Ascending aorta (tissue), 2 donors: ENCODE results near the gene CLDN19. TPM values are rescaled to one million over a fixed set of nuclear protein-coding genes. Genes with fewer than 3 reads are reported as not detected.

Experiments used
- DNase-seq, 2 donors: peaks; one replicate each; pipeline ENCODE4 v3.0.0-alpha.2; 2019; ENCODE audit warnings: low spot score in 2 of 2
- H3K27ac ChIP-seq, 2 donors: fragments of 200-600 bp; sonication (generic); one replicate each; pipeline ENCODE4 v1.5.1; 2016 to 2017; ENCODE audit warnings: mild to moderate bottlenecking in 1 of 2
- H3K27me3 ChIP-seq: fragments of 200-600 bp; sonication (generic); one replicate; pipeline ENCODE4 v1.5.1; 2017
- H3K36me3 ChIP-seq, 2 donors: fragments of 200-600 bp; sonication (generic); one replicate each; pipeline ENCODE4 v1.5.1; 2016
- H3K4me1 ChIP-seq, 2 donors: fragments of 200-600 bp; sonication (generic); one replicate each; pipeline ENCODE4 v1.5.1; 2016 to 2017; ENCODE audit warnings: mild to moderate bottlenecking in 1 of 2
- H3K4me3 ChIP-seq, 2 donors: fragments of 200-600 bp; sonication (generic); one replicate each; pipeline ENCODE4 v1.5.1; 2016 to 2017; ENCODE audit warnings: mild to moderate bottlenecking in 1 of 2
- H3K9me3 ChIP-seq, 2 donors: fragments of 200-600 bp; sonication (generic); one replicate each; pipeline ENCODE4 v1.5.1; 2016
- intact Hi-C: fragments of 100-400 bp; cut with DNase I; formaldehyde crosslinking; loops from one replicate; pipeline ENCODE4 v1.15.1; 2023
- total RNA-seq: library from RNA; depleted of rRNA; stranded (reverse); fragments of >200 nt; gene quantifications from one replicate; pipeline ENCODE4 v1.1.0, GENCODE V29; 2016
- TF ChIP-seq, protein P1 (sequence below), 3 experiments: fragments of 200-600 bp in 2 of 3; fragments of 450-650 bp in 1 of 3; sonication (generic) in 2 of 3; IDR thresholded peaks; one replicate each; pipeline ENCODE4 v1.5.1; 2016 to 2019; ENCODE audit warnings: antibody characterized with exemption in 3 of 3, mild to moderate bottlenecking in 1 of 3, moderate library complexity in 1 of 3

The CLDN19 gene
- total RNA-seq, 1 donor from 2014 or later: not detected

DNA sequence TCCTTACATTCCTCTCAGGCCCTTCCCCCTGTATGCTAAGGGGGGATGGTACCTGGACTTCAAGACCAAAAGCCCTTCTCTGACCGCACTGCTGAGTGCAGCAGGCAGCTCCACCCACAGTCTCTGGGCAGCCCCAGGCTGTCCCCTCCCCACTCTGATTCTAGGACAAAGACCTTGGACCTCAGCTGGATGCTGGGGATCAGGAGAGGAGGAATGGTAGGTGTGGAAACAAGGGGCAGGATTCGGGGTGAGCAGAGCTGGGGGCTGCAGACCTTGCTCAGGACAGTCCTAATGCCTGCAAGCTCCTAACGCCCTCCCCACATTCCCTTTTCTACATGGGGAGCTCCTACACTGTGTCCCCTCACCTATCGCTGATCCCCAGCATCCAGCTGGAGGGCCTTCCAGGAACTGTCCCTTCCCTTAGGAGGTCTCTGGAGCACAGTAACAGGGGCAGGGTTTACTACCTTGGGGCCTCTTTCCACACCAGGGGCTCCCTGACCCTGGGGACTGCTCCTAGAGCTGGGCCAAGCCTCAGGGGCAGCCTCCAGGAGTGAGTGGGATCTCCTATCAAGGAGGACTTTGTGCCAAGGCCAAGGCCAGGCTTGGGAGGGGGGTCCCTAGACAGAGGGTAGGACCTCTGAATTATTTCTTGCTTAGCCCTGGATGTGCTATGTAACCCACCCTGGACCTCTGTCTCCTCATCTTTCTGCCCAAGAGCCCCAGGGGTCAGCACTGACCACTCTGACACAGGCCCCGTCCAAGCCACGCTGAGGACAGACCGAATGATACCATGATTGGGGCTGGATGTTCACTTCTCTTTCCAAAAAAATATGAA lies 5.6 kb downstream of the CLDN19 start:
- intact Hi-C loops: no loop called here
- no peak overlapping the region for H3K27ac ChIP-seq
- H3K36me3 ChIP-seq: no peaks in the 10 kb centered on the region
- TF ChIP-seq, protein P1, sequence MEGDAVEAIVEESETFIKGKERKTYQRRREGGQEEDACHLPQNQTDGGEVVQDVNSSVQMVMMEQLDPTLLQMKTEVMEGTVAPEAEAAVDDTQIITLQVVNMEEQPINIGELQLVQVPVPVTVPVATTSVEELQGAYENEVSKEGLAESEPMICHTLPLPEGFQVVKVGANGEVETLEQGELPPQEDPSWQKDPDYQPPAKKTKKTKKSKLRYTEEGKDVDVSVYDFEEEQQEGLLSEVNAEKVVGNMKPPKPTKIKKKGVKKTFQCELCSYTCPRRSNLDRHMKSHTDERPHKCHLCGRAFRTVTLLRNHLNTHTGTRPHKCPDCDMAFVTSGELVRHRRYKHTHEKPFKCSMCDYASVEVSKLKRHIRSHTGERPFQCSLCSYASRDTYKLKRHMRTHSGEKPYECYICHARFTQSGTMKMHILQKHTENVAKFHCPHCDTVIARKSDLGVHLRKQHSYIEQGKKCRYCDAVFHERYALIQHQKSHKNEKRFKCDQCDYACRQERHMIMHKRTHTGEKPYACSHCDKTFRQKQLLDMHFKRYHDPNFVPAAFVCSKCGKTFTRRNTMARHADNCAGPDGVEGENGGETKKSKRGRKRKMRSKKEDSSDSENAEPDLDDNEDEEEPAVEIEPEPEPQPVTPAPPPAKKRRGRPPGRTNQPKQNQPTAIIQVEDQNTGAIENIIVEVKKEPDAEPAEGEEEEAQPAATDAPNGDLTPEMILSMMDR (IDR thresholded peaks at IDR 0.05): no peak
- no peak for DNase-seq
- H3K4me1 ChIP-seq: no peaks in the 10 kb centered on the region
- no peak overlapping the region for H3K4me3 ChIP-seq
- no peaks in the 10 kb centered on the region for H3K9me3 ChIP-seq
- H3K27me3 ChIP-seq: no peaks in the 10 kb centered on the region

DNA sequence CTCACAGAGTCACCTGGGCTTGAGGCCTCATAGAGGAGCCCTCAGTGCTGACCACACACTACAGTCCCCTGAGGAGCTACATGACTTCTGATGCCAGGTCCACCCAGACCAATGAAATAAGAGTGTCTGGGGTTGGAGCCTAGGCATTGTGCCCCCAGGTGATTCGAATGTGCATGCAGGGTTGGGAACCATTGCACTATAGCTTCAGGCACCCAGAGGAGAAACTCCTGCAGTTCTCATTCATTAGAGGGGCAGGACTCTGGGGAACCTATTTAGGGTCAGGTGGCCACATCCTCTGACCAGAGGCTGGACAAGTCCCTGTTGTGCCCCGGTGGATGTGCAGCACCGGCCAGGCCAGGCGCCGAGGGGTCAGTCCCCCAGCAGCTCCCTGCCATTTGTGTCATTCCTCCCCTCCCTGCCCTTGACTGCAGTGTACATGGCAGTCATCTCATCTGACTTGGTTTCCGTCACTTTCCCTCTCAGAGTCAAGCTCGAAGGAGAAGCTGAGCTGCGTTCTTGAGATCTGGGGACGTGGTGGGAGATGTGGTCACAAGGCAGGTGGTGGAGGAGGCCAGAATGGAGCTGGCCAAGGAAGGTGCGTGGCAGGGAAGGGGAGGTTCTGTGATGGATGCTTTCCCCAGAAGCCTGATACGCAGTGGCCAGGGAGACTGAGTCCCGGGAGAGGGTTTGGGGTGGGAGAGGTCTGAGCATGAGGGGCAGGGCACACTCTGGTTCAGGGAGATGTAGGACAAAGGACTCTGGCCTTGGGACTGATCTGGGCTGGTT lies 6.4 kb downstream of the CLDN19 start:
- H3K9me3 ChIP-seq: no peaks in the 10 kb centered on the region
- no peaks in the 10 kb centered on the region for H3K27me3 ChIP-seq
- no peak overlapping the region for H3K27ac ChIP-seq
- no peaks in the 10 kb centered on the region for H3K36me3 ChIP-seq
- H3K4me1 ChIP-seq: no peaks in the 10 kb centered on the region
- TF ChIP-seq, protein P1 (IDR thresholded peaks at IDR 0.05): no peak
- DNase-seq: no peak
- intact Hi-C loops: no loop called here
- no peak overlapping the region for H3K4me3 ChIP-seq

DNA sequence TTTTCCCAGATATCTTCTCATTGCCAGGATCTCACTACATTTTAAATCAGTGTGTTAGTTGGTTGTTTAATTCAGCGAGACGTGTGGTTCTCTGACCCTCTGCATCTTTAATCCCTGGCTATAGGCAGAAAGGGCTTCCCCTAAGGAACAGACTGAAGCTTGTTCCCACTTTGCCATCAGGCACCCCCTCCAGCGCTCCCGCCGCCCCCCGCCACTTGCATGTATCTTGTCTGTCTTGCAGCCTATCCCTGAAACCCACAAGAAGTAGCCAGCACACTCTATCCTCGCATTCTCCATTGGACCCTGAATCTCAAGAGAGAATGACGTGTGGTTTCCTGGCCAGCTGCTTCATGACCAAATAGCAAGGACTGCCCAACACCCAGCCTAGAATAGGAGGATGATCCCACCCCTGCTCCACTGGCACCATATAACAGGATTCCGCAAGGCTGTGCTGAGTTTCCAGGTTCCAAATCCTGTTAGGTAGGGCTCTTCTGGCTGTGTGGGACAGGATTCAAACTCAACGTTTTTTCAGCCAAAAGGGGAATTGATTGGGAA lies 7.8 kb downstream of the CLDN19 start:
- H3K4me1 ChIP-seq: no peaks in the 10 kb centered on the region
- no peak overlapping the region for H3K27ac ChIP-seq
- H3K27me3 ChIP-seq: no peaks in the 10 kb centered on the region
- no peaks in the 10 kb centered on the region for H3K9me3 ChIP-seq
- no peak overlapping the region for H3K4me3 ChIP-seq
- no peaks in the 10 kb centered on the region for H3K36me3 ChIP-seq
- intact Hi-C loops: no loop called here
- TF ChIP-seq, protein P1 (IDR thresholded peaks at IDR 0.05): no peak
- DNase-seq: no peak

DNA sequence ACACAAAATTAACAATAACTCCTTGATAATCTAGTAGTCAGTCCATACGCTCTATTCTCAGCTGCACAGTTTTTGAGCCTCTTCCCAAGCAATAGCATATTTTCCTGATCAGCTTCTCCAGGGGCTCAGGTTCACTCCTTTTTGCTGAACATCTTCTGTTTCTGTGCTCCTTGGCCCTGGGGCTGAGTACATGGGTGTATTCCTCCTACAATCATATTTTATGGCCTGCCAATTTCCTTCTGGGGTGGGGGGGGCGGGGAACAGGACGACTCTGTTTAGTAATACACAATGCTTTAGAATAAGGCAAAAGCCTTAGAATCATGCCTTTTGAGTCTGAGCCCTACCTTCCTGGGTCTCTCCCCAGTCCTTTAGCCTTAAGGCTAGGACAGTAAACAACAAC lies 8.5 kb downstream of the CLDN19 start:
- no peak for DNase-seq
- intact Hi-C loops: no loop called here
- no peaks in the 10 kb centered on the region for H3K4me1 ChIP-seq
- no peak overlapping the region for H3K27ac ChIP-seq
- no peaks in the 10 kb centered on the region for H3K36me3 ChIP-seq
- H3K4me3 ChIP-seq: no peak overlapping the region
- no peaks in the 10 kb centered on the region for H3K9me3 ChIP-seq
- TF ChIP-seq, protein P1 (IDR thresholded peaks at IDR 0.05): no peak
- no peaks in the 10 kb centered on the region for H3K27me3 ChIP-seq

DNA sequence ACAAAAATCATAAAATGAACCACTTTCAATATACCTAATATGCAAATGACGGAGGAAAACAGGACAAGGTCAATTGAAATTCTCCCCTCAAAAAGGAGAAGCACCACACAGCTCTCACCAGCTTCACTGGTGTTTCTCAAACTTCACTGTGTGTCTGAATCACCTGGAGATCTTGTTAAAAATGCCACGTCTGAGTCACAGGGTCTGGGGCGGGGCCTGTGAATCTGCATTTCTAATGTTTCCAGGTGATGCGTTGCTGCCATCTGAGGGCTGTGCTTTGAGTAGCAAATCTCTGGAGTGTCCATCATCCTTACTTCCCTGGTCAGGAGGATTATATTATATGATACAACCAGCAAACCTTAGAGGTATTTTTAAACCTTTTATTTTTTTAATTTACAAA lies 9.0 kb downstream of the CLDN19 start:
- H3K27ac ChIP-seq: no peak overlapping the region
- TF ChIP-seq, protein P1 (IDR thresholded peaks at IDR 0.05): no peak
- no peaks in the 10 kb centered on the region for H3K36me3 ChIP-seq
- intact Hi-C loops: no loop called here
- H3K4me1 ChIP-seq: no peaks in the 10 kb centered on the region
- H3K4me3 ChIP-seq: no peak overlapping the region
- H3K27me3 ChIP-seq: no peaks in the 10 kb centered on the region
- no peaks in the 10 kb centered on the region for H3K9me3 ChIP-seq
- DNase-seq: no peak
